ENCODE data around the gene PCMT1. TPM values are rescaled to one million over a fixed set of nuclear protein-coding genes. Genes with fewer than 3 reads are reported as not detected.
A peak's percentile ranks its signal among the peaks of the same experiment; 100 is the strongest.

Gene PCMT1
- total RNA-seq, 1 experiment from 2014 or later, result 117 TPM

DNA sequence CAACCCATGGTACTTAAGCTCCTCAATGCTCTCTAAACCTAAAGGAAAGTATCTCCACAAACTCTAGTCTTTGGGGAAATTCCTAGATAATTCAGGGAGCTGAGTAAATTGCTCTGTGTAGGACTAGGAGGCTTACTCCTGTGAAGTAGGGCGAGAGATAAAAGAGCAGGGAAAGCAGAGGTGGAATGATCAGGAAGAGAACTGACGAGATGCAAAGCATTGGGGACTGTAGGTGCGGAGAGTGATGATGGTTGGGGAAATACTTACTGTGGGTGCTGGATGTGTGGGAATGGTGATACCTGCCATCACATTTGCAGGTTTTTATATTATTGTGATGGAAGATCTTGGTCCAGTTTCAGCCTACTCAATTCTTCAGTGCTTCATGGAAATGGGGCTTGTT, 30.0 kb upstream of the PCMT1 start:
- no TSS peak for BruUV-seq (replicated peaks)
- Mint-ChIP-seq H3K27me3 (ENCODE audit: insufficient read depth, unreplicated experiment) (no peaks in the 10 kb centered on the region), H3K4me1 (ENCODE audit: insufficient read depth, unreplicated experiment) (peaks cover 6% of the 10 kb centered on the region), H3K27ac (ENCODE audit: low read depth, unreplicated experiment) (no peak overlapping the region), H3K36me3 (ENCODE audit: insufficient read depth, unreplicated experiment) (peaks cover 15% of the 10 kb centered on the region), H3K4me3 (ENCODE audit: unreplicated experiment) (no peak overlapping the region), H3K9me3 (ENCODE audit: unreplicated experiment) (no peaks in the 10 kb centered on the region)
- TF ChIP-seq, protein P1, sequence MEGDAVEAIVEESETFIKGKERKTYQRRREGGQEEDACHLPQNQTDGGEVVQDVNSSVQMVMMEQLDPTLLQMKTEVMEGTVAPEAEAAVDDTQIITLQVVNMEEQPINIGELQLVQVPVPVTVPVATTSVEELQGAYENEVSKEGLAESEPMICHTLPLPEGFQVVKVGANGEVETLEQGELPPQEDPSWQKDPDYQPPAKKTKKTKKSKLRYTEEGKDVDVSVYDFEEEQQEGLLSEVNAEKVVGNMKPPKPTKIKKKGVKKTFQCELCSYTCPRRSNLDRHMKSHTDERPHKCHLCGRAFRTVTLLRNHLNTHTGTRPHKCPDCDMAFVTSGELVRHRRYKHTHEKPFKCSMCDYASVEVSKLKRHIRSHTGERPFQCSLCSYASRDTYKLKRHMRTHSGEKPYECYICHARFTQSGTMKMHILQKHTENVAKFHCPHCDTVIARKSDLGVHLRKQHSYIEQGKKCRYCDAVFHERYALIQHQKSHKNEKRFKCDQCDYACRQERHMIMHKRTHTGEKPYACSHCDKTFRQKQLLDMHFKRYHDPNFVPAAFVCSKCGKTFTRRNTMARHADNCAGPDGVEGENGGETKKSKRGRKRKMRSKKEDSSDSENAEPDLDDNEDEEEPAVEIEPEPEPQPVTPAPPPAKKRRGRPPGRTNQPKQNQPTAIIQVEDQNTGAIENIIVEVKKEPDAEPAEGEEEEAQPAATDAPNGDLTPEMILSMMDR (IDR thresholded peaks at IDR 0.05; ENCODE audit: unreplicated experiment), result no peak
- ChIA-PET CTCF (no interaction called here), POLR2A (interaction anchor here (1.3 to 7.0 kb wide), 6 partner anchors 16 to 181 kb away, joined by 4 to 138 read pairs (median 68); partner anchors contain the start of genes GINM1, KATNA1, NUP43 and PCMT1)
- no peak for DNase-seq (ENCODE audit: unreplicated experiment)
- intact Hi-C loops (cut with micrococcal nuclease), result no loop called here

DNA sequence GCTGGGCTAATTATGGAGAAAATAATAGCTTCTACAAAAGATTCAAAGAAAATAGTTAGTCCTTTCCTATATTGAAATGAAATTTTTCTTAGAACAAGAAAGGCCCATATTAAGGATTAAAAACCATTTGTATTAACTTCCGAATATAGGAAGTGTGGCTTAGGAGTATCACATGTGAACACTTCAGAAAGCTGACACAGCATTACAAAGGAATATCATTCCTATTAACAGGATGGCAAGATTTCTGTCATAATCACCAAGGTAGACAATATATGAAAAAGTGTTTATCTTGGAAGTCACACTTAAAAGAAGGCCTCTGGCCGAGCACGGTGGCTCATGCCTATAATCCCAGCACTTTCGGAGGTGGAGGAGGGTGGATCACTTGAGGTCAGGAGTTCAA, 26.3 kb upstream of the PCMT1 start:
- peaks cover 6% of the 10 kb centered on the region for H3K4me1 Mint-ChIP-seq (ENCODE audit: insufficient read depth, unreplicated experiment)
- POLR2A ChIA-PET, result interaction anchor here (0.9 to 2.4 kb wide), 6 partner anchors 20 to 85 kb away, joined by 3 to 8 read pairs (median 5); partner anchors contain the start of gene PCMT1
- DNase-seq (ENCODE audit: unreplicated experiment), result no peak

DNA sequence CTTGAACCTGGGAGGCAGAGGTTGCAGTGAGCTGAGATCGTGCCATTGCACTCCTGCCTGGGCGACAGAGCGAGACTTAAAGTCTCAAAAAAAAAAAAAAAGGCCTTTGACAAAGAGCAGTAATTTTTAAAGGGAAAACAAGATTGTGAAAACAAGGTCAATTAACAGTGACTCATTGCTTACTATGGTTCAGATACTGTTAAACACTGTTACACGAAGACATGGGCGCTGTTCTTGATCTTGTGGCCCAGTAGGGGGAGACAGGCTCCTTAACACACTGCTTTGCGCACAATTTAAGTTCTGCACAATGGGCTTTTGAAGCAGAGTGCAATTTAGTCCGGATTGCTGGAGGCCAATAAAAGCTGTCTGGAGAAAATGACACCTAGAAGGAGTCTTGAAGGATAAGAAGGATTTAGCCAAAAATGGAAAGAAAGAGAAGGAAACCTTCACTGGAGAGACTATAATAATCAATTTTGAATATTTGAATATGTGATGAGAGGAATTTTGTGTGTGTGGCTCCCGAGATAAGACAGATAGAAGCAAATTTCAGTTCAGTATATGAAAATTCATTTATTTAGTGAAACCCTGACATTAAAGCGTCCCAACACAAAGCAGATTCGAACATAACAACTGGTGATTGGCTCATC, 25.6 kb upstream of the PCMT1 start:
- Mint-ChIP-seq H3K4me3 (ENCODE audit: unreplicated experiment) (no peak overlapping the region), H3K36me3 (ENCODE audit: insufficient read depth, unreplicated experiment) (peaks cover 51% of the 10 kb centered on the region), H3K4me1 (ENCODE audit: insufficient read depth, unreplicated experiment) (peaks cover 6% of the 10 kb centered on the region), H3K27ac (ENCODE audit: low read depth, unreplicated experiment) (no peak overlapping the region), H3K27me3 (ENCODE audit: insufficient read depth, unreplicated experiment) (no peaks in the 10 kb centered on the region), H3K9me3 (ENCODE audit: unreplicated experiment) (no peaks in the 10 kb centered on the region)
- peak; percentile 87 for DNase-seq (ENCODE audit: unreplicated experiment)
- ChIA-PET POLR2A (interaction anchor here (0.9 to 2.4 kb wide), 8 partner anchors 21 to 85 kb away, joined by 3 to 8 read pairs (median 4); partner anchors contain the start of gene PCMT1), CTCF (interaction anchor here (0.5 to 2.9 kb wide), 18 partner anchors 8 to 654 kb away, joined by 3 to 10 read pairs (median 3); no protein-coding TSS in a partner anchor)
- TF ChIP-seq, protein P1 (IDR thresholded peaks at IDR 0.05; ENCODE audit: unreplicated experiment), result peak; percentile 82
- intact Hi-C loops (cut with micrococcal nuclease), result loop anchor here (1.0 to 10.0 kb wide), 4 partner anchors 98 to 291 kb away; partner anchors contain the start of gene LRP11
- BruUV-seq (replicated peaks), result no TSS peak

More for the DNA sequence above, 26.3 kb upstream of the PCMT1 start:
- peaks cover 45% of the 10 kb centered on the region for H3K36me3 Mint-ChIP-seq (ENCODE audit: insufficient read depth, unreplicated experiment)
- CTCF ChIA-PET, result interaction anchor here (0.5 to 2.9 kb wide), 11 partner anchors 8 to 439 kb away, joined by 3 to 10 read pairs (median 4); no protein-coding TSS in a partner anchor
- TF ChIP-seq, protein P1 (IDR thresholded peaks at IDR 0.05; ENCODE audit: unreplicated experiment), result no peak
- intact Hi-C loops (cut with micrococcal nuclease), result loop anchor here (5.0 to 10.0 kb wide), 3 partner anchors 99 to 292 kb away; partner anchors contain the start of gene LRP11
- no peaks in the 10 kb centered on the region for H3K27me3 Mint-ChIP-seq (ENCODE audit: insufficient read depth, unreplicated experiment)
- no peaks in the 10 kb centered on the region for H3K9me3 Mint-ChIP-seq (ENCODE audit: unreplicated experiment)
- no peak overlapping the region for H3K27ac Mint-ChIP-seq (ENCODE audit: low read depth, unreplicated experiment)
- no TSS peak for BruUV-seq (replicated peaks)
- no peak overlapping the region for H3K4me3 Mint-ChIP-seq (ENCODE audit: unreplicated experiment)

DNA sequence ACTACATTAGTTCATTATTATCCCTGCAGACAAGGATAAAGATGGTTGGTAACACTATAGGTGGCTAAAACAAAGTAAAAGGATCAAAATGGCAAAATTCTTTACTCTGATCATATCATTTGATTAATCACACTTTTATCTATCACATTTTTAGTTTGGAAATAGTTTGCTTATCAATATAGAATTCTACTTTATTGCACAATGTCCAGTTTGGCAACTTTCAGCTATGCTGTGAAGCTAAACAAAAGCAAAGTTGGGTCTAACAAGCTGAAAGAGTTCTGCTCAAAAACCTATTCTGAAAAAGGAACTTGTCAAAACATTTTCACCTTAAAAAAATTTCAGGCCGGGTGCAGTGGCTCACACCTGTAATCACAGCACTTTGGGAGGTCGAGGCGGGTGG, 23.8 kb upstream of the PCMT1 start:
- Mint-ChIP-seq H3K9me3 (ENCODE audit: unreplicated experiment) (no peaks in the 10 kb centered on the region), H3K27ac (ENCODE audit: low read depth, unreplicated experiment) (no peak overlapping the region), H3K4me1 (ENCODE audit: insufficient read depth, unreplicated experiment) (peaks cover 6% of the 10 kb centered on the region), H3K27me3 (ENCODE audit: insufficient read depth, unreplicated experiment) (no peaks in the 10 kb centered on the region), H3K36me3 (ENCODE audit: insufficient read depth, unreplicated experiment) (peaks cover 69% of the 10 kb centered on the region), H3K4me3 (ENCODE audit: unreplicated experiment) (no peak overlapping the region)
- BruUV-seq (replicated peaks), result no TSS peak
- no peak for DNase-seq (ENCODE audit: unreplicated experiment)
- intact Hi-C loops (cut with micrococcal nuclease), result loop anchor here (10.0 kb wide), 2 partner anchors 139 to 289 kb away; partner anchors contain the start of gene LRP11
- ChIA-PET POLR2A (interaction anchor here (1.0 to 1.5 kb wide), 2 partner anchors 8 to 21 kb away, joined by 4 read pairs; partner anchors contain the start of gene LATS1), CTCF (interaction anchor here (0.6 to 2.9 kb wide), 4 partner anchors 19 to 766 kb away, joined by 3 to 10 read pairs (median 4); no protein-coding TSS in a partner anchor)
- TF ChIP-seq, protein P1 (IDR thresholded peaks at IDR 0.05; ENCODE audit: unreplicated experiment), result no peak
